Activated naive CD4-positive, alpha-beta T cell treated with anti-CD3 and anti-CD28 coated beads, Interleukin-2, amount 10 ng/mL, durations not matched to agents 7 days and 5 days (primary cell): ENCODE measurements around the gene HMGCS2.
A peak's percentile ranks its signal among the peaks of the same experiment; 100 is the strongest.

Experiments
- CTCF ChIA-PET: fragments of 350-600 bp; sonication (Branson Sonifier 250); formaldehyde crosslinking; loops from one replicate; lab custom pipeline; 2021; ENCODE audit warnings: antibody characterized with exemption; lab: Charles Lee
- DNase-seq: peaks from one replicate; pipeline ENCODE4 v3.0.0-alpha.2; 2020
- H3K27ac Mint-ChIP-seq: one replicate; pipeline ENCODE4 v1.8.0; 2021; ENCODE audit warnings: mild to moderate bottlenecking, moderate library complexity, mixed read lengths
- H3K27me3 Mint-ChIP-seq: one replicate; pipeline ENCODE4 v1.8.0; 2021; ENCODE audit warnings: mild to moderate bottlenecking, mixed read lengths
- H3K36me3 Mint-ChIP-seq: one replicate; pipeline ENCODE4 v1.8.0; 2021; ENCODE audit warnings: mixed read lengths
- H3K4me1 Mint-ChIP-seq: one replicate; pipeline ENCODE4 v1.8.0; 2021; ENCODE audit warnings: mixed read lengths
- H3K4me3 Mint-ChIP-seq: one replicate; pipeline ENCODE4 v1.8.0; 2021; ENCODE audit warnings: mild to moderate bottlenecking, moderate library complexity, mixed read lengths
- H3K9me3 Mint-ChIP-seq: one replicate; pipeline ENCODE4 v1.8.0; 2021; ENCODE audit warnings: mixed read lengths

The HMGCS2 gene

DNA sequence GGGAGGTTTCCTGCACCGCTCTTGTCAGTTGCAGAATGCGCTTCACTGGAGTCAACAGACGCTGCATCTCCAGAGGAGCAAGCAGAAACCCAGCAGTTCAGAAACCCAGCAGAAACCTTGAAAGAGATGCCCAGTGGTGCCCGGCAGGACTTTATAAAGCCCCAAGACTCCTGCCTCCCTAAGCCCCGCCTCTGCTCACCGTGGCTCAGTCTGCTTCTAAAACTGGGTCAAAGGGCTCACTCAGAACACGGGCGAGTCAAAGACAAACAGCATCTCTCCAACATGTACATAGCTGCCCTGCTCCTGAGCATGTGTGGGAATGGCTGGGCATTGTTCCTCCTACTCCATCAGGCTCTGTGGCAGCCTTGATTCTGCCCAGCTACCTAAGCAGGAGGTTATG is at the start of gene HMGCS2:
Gene HMGCS2 (minus strand): TSS at position 128 of the 400 bp plus-strand sequence. CDS start 61 bp downstream, at position 67.
- H3K27ac Mint-ChIP-seq: no peak within 1 kb of the TSS
- DNase-seq: no peak
- H3K36me3 Mint-ChIP-seq: no peaks in the 10 kb centered on the region
- H3K4me1 Mint-ChIP-seq: no peaks in the 10 kb centered on the region
- H3K27me3 Mint-ChIP-seq: peaks cover 38% of the 10 kb centered on the region
- H3K9me3 Mint-ChIP-seq: no peaks in the 10 kb centered on the region
- CTCF ChIA-PET: interaction anchor here (1.2 kb wide), 1 partner anchor 24 kb away, joined by 3 read pairs; no protein-coding TSS in a partner anchor
- H3K4me3 Mint-ChIP-seq: no peak within 1 kb of the TSS

DNA sequence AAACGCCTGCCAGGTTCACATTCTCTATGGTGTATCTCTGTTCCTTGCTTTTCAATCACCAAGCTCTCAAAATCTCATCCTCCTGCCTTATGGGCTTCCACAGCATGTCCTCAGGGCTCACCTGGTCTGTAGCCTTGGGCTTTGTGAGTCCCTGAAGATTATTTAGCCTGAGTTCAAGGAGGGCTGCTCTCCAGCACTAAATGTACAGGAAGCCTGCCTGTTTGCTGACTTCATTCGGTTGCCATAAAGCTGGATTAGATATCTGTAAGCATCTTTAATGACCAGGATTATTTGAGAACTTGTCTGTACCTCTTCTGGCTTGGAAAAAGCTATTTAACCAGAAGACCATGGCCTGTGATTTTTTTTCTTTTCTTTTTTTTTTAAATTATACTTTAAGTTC is 49.5 kb upstream of the HMGCS2 start:
- H3K9me3 Mint-ChIP-seq: no peaks in the 10 kb centered on the region
- no peak overlapping the region for H3K4me3 Mint-ChIP-seq
- no peaks in the 10 kb centered on the region for H3K36me3 Mint-ChIP-seq
- no peak for DNase-seq
- peaks cover 37% of the 10 kb centered on the region for H3K27me3 Mint-ChIP-seq
- no peaks in the 10 kb centered on the region for H3K4me1 Mint-ChIP-seq
- no peak overlapping the region for H3K27ac Mint-ChIP-seq
- CTCF ChIA-PET: interaction anchor here (1.2 kb wide), 1 partner anchor 9 kb away, joined by 4 read pairs; no protein-coding TSS in a partner anchor

DNA sequence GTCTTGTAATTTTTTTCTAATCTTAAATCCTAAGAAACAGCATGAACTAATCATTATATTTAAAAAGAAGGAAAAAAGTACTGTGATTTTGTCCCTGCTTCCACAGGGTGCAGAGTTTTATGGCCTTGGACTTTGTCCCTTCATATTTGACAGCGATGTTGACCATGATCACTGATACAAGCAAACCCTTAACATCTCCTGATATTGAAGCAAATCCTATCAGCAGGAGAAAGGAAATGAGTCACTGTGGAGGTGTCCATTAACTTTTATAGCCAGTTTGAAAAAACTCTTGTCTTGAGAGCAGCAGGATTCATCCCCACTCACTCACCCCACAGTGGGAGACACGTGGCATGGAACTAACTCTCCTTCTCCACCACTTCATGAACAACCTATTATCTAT is 47.7 kb upstream of the HMGCS2 start:
- DNase-seq: no peak
- Mint-ChIP-seq H3K27ac (no peak overlapping the region), H3K36me3 (no peaks in the 10 kb centered on the region), H3K4me1 (no peaks in the 10 kb centered on the region), H3K9me3 (no peaks in the 10 kb centered on the region), H3K27me3 (peaks cover 21% of the 10 kb centered on the region), H3K4me3 (no peak overlapping the region)
- CTCF ChIA-PET: no interaction called here

DNA sequence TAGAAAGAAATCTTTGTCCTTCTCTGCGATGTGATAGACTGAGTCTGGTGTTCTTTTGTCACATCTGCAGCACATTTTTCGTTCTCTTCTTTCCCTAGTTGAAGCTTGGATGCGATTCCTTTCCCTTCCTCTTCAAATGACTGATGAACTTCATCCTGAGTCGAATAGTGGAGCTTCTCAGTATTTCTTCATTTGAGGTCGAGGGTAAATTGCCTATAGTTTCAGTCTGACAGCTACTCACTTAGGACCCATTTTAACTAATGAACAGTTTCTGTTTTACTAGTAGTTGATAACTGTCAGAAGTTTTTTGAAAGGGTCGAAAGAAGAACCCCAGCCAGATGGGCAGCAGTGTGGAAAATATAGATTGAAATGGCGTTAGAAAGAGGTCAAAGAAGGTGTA is 47.2 kb upstream of the HMGCS2 start:
- no peak overlapping the region for H3K27ac Mint-ChIP-seq
- H3K4me3 Mint-ChIP-seq: no peak overlapping the region
- H3K4me1 Mint-ChIP-seq: no peaks in the 10 kb centered on the region
- peaks cover 23% of the 10 kb centered on the region for H3K27me3 Mint-ChIP-seq
- no peaks in the 10 kb centered on the region for H3K9me3 Mint-ChIP-seq
- no peak for DNase-seq
- CTCF ChIA-PET: interaction anchor here (0.7 kb wide), 1 partner anchor 54 kb away, joined by 3 read pairs; no protein-coding TSS in a partner anchor
- H3K36me3 Mint-ChIP-seq: no peaks in the 10 kb centered on the region

DNA sequence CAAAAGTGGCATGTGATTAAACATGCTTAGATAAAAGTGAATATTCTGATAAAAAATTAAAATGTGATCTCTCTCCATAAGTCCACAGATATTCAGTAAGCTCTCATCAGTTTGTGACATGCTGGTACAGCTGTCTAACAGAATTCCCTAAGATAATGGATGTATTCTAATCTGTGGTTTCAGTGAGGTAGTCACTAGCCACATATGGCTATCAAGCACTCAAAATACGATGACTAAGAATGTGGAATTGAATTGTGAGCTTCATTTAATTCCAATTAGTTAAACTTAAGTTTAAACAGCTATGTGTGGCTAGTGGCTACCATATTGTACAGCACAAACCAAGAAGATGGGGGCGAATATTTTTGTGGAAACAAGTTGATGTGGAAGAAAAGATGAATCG is 46.7 kb upstream of the HMGCS2 start:
- no peaks in the 10 kb centered on the region for H3K4me1 Mint-ChIP-seq
- no peak for DNase-seq
- H3K27me3 Mint-ChIP-seq: peaks cover 26% of the 10 kb centered on the region
- no peaks in the 10 kb centered on the region for H3K36me3 Mint-ChIP-seq
- no peaks in the 10 kb centered on the region for H3K9me3 Mint-ChIP-seq
- CTCF ChIA-PET: interaction anchor here (0.7 kb wide), 1 partner anchor 55 kb away, joined by 3 read pairs; no protein-coding TSS in a partner anchor
- H3K27ac Mint-ChIP-seq: no peak overlapping the region
- no peak overlapping the region for H3K4me3 Mint-ChIP-seq

DNA sequence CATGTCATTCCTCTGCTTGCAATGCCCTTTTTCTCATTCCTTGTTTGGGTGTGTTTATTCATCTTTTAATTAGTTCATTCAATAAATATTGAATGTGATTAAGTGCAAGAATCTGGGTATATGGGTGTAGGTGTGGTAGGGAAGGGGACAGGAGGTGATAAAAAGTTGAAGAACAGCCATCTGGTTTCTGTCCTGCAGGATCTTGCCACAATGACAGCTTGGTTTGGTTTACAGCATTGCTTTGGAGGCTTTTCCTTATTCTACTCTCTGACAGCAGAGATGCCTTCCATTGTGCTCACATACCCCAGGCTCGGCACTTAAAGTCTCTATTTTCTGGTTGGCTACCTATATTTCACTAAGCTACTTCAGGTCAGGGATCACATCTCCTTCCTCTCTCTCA is 45.6 kb upstream of the HMGCS2 start:
- Mint-ChIP-seq H3K27ac (no peak overlapping the region), H3K27me3 (peaks cover 21% of the 10 kb centered on the region), H3K36me3 (no peaks in the 10 kb centered on the region), H3K4me1 (peaks cover 1% of the 10 kb centered on the region), H3K9me3 (no peaks in the 10 kb centered on the region), H3K4me3 (no peak overlapping the region)
- DNase-seq: no peak
- CTCF ChIA-PET: no interaction called here

DNA sequence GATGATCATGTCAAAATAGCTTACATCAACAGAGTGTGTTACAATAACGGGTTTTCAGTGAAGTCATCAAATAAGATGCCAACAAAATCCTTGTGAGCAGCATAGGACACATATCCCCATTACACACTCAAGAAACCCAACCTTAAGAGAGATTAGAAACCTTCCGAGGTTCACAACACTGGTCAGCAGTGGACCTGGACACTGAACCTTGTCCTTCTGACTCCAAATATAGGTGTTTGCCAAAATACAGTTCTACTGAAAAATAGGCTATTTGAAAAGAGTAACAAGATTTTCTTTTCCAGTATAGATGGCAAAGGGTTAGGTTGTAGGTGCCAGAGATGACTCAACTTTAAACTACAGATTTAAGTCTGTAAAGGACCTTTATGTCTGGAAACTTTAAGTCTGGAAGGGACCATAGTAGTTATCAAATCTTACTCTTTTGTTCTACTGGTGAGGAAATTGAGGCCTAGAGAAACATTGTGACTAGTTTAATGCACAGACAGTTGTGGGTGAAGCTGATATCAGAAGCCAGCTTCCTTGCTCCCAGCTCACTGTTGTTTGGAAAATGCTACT is 43.4 kb upstream of the HMGCS2 start:
- Mint-ChIP-seq H3K9me3 (no peaks in the 10 kb centered on the region), H3K27me3 (peaks cover 29% of the 10 kb centered on the region), H3K4me3 (no peak overlapping the region), H3K27ac (no peak overlapping the region), H3K4me1 (peaks cover 4% of the 10 kb centered on the region), H3K36me3 (no peaks in the 10 kb centered on the region)
- no peak for DNase-seq
- CTCF ChIA-PET: interaction anchor here (0.9 to 1.2 kb wide), 3 partner anchors 33 to 137 kb away, joined by 3 to 5 read pairs (median 3); no protein-coding TSS in a partner anchor

DNA sequence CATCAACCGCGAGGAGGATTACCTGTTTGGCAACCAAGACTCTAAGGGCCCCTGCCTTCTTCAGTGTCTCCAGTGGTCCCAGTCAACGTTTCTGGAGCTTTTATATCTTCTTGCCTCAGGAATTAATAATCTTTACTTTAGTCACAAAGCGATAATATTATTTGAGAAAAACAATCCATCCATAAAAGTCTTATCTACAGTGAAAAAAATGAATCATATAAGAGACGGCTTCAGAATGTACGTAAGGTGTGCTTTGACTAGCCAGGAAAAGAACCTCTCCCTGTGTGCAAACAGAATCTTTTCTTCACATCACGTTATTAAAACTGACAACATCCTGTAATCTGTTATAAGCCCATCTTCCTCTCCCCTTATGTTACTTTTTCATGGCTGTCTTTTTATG is 42.7 kb upstream of the HMGCS2 start, which contains the start of gene REG4:
Gene REG4 (minus strand): TSS at position 74 of the 400 bp plus-strand sequence. CDS start 2,691 bp downstream, outside the sequence.
- CTCF ChIA-PET: interaction anchor here (1.0 to 1.4 kb wide), 3 partner anchors 9 to 28 kb away, joined by 3 to 4 read pairs (median 3); no protein-coding TSS in a partner anchor
- no peak within 1 kb of the TSS for H3K27ac Mint-ChIP-seq
- no peaks in the 10 kb centered on the region for H3K36me3 Mint-ChIP-seq
- H3K4me1 Mint-ChIP-seq: peaks cover 4% of the 10 kb centered on the region
- H3K4me3 Mint-ChIP-seq: no peak within 1 kb of the TSS
- DNase-seq: no peak
- no peaks in the 10 kb centered on the region for H3K9me3 Mint-ChIP-seq
- peaks cover 30% of the 10 kb centered on the region for H3K27me3 Mint-ChIP-seq

DNA sequence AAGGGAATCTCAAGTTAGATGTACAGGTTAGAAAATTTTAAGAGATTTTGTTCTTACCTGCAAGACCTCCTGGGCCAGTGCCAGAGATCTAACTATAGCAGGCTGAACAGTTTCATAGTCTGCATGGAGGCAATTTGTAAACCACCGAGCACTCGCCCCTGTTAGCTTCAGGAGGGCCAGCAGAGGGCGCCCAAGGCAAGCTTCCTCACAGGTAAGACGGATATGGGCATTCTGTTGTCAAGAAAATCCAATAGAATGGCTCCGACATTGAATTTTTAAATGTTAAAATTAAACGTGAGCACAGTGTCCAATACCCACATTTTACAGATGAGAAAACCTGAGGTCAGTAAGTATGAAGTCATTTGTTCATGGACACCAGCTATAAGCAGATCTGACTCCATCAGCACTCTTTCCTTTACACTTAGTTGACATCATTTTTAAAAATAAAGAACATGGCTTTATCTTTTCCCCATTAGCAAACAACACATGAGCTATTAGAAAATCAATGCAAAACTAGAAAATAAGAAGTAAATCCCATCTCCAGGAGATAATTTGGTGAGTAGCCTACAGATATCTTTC is 40.4 kb upstream of the HMGCS2 start:
- CTCF ChIA-PET: interaction anchor here (0.6 to 3.1 kb wide), 20 partner anchors 9 to 139 kb away, joined by 3 to 22 read pairs (median 4); no protein-coding TSS in a partner anchor
- H3K36me3 Mint-ChIP-seq: no peaks in the 10 kb centered on the region
- no peak overlapping the region for H3K27ac Mint-ChIP-seq
- peak; percentile 81 for DNase-seq
- H3K27me3 Mint-ChIP-seq: peaks cover 30% of the 10 kb centered on the region
- no peak overlapping the region for H3K4me3 Mint-ChIP-seq
- no peaks in the 10 kb centered on the region for H3K9me3 Mint-ChIP-seq
- H3K4me1 Mint-ChIP-seq: peaks cover 4% of the 10 kb centered on the region

DNA sequence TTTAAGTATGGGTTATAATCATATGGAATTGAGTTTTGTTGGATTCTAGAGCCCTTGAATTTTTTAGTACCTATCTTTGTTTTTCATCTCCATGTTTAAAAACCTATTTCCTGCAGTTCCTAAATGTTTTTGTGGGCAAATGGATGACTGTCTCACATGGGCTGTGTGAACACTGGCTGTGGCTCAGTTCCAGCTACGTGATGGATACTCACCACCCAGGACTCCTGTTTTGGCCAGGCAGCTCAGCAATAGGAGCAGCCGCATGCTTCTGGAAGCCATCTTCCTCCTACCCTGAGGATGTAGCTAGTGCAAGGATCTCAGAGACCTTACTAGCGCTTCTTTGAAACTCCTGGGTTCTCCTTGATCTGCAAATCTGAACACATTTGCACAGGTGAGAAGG is 39.8 kb upstream of the HMGCS2 start:
- Mint-ChIP-seq H3K36me3 (no peaks in the 10 kb centered on the region), H3K4me3 (no peak overlapping the region), H3K9me3 (no peaks in the 10 kb centered on the region), H3K27me3 (peaks cover 28% of the 10 kb centered on the region), H3K4me1 (peaks cover 4% of the 10 kb centered on the region), H3K27ac (no peak overlapping the region)
- CTCF ChIA-PET: interaction anchor here (0.6 to 3.1 kb wide), 19 partner anchors 10 to 140 kb away, joined by 3 to 22 read pairs (median 4); no protein-coding TSS in a partner anchor
- no peak for DNase-seq

DNA sequence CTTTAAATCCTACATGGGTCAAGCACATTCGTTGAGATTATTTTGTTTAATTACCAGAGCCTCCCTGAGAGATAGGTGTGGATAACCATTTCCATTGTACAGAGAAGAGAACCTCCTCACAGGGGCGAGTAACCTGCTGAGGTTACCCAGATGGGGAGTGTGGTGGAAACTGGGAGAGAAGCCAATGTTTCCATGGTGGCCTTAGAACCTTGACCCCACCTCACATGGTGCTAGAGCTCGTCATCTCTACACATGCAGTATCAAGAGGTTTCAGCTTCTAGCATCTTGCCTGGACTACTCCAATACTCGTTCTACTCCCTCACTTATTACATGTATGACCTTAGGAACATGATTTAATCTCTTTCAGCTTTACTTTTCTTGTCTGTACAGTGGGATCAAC is 37.8 kb upstream of the HMGCS2 start:
- H3K27me3 Mint-ChIP-seq: peaks cover 28% of the 10 kb centered on the region
- no peaks in the 10 kb centered on the region for H3K36me3 Mint-ChIP-seq
- H3K9me3 Mint-ChIP-seq: no peaks in the 10 kb centered on the region
- no peak for DNase-seq
- H3K4me3 Mint-ChIP-seq: no peak overlapping the region
- CTCF ChIA-PET: interaction anchor here (0.6 to 3.1 kb wide), 6 partner anchors 10 to 136 kb away, joined by 3 to 22 read pairs (median 3); no protein-coding TSS in a partner anchor
- no peak overlapping the region for H3K27ac Mint-ChIP-seq
- peaks cover 4% of the 10 kb centered on the region for H3K4me1 Mint-ChIP-seq

DNA sequence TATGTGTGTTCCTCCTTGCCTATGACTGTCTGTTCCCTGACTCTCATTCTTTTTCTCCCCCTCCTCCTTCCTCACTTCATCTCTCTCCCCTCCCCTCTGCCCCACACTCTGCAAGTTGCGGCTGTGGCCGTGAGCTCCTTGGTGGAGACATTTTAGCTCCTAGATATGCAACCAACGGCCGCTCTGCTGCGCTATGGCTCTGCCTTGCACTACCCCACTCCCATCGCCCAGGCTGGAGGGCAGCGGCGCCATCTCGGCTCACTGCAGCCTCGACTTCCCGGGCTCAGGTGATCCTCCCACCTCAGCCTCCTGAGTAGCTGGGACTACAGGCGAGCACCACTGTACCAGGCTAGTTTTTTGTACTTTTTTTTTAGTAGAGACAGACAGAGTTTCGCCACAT is 37.0 kb upstream of the HMGCS2 start:
- CTCF ChIA-PET: interaction anchor here (0.7 kb wide), 1 partner anchor 50 kb away, joined by 3 read pairs; no protein-coding TSS in a partner anchor
- Mint-ChIP-seq H3K4me1 (peaks cover 6% of the 10 kb centered on the region), H3K36me3 (no peaks in the 10 kb centered on the region), H3K27me3 (peaks cover 25% of the 10 kb centered on the region), H3K27ac (no peak overlapping the region), H3K9me3 (no peaks in the 10 kb centered on the region), H3K4me3 (no peak overlapping the region)
- no peak for DNase-seq

DNA sequence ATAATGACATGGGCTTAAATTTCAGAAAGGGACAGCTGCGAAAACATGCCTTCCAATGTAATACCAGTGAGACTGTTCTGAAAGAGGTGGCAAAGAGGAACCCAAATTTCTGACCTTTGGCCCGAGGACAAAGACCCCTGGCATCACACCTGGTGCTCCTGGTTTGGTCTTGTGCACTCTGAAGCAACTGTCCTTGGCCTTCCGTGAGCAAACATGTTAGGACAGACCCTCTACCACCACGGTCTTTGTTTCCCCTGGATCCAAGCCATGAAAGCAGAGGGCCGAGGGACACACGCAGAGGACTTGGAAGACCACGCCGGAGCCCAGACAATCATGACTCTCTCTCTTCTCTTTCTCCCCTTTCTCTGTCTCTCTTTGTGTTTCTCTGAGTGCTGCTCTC is 36.5 kb upstream of the HMGCS2 start:
- peaks cover 24% of the 10 kb centered on the region for H3K27me3 Mint-ChIP-seq
- H3K4me3 Mint-ChIP-seq: no peak overlapping the region
- no peak for DNase-seq
- H3K27ac Mint-ChIP-seq: no peak overlapping the region
- H3K9me3 Mint-ChIP-seq: no peaks in the 10 kb centered on the region
- no peaks in the 10 kb centered on the region for H3K36me3 Mint-ChIP-seq
- peaks cover 7% of the 10 kb centered on the region for H3K4me1 Mint-ChIP-seq
- CTCF ChIA-PET: interaction anchor here (0.7 kb wide), 1 partner anchor 51 kb away, joined by 3 read pairs; no protein-coding TSS in a partner anchor

DNA sequence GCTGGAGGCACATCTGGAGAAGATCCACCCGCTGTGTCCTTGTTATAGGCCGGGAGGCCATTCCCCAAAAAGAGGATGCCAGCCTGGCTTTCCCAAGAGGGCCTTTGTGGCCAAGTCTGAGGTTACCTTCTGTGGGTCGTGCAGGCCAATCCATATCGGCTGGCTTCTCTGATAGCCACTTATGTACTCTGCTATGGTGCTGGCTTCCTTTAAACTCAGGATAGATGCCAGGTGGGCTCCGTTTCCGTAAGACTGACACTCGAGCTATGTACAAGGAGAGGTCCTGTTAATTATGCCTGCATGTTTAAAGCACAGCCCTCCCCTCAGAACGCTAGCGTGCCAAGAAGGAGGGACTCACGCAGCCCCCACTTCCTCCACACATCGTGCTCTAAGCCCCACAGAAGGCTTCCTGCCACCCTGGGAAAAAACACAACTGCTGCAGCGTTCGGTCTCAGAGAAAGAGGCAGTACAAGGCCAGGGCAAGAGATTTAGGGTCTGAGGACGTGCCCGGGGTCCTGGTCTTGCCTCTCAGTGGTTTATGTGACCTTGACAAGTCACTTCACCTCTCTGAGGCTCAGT is 31.0 kb upstream of the HMGCS2 start:
- DNase-seq: peak; percentile 44
- H3K9me3 Mint-ChIP-seq: no peaks in the 10 kb centered on the region
- H3K36me3 Mint-ChIP-seq: no peaks in the 10 kb centered on the region
- H3K4me1 Mint-ChIP-seq: peaks cover 18% of the 10 kb centered on the region
- CTCF ChIA-PET: interaction anchor here (3.9 kb wide), 1 partner anchor 9 kb away, joined by 16 read pairs; no protein-coding TSS in a partner anchor
- peak overlapping the region; percentile 43 for H3K27ac Mint-ChIP-seq
- peak overlapping the region; percentile 34 for H3K4me3 Mint-ChIP-seq
- H3K27me3 Mint-ChIP-seq: peaks cover 3% of the 10 kb centered on the region
